SK-N-SH (cell line): ENCODE results near the gene ADCY6.

Experiments
- EP300 ChIP-seq, 2 experiments: IDR thresholded peaks; 2 replicates each; pipeline versions ENCODE4 v1.4.0 to v1.6.1; 2012; ENCODE audit warnings: borderline replicate concordance in 1 of 2, low read depth in 1 of 2, low read length in 1 of 2
- EZH2phosphoT487 ChIP-seq: fragments of 200-600 bp; sonication (generic); IDR thresholded peaks from 2 replicates; pipeline ENCODE4 v1.6.1; 2017; ENCODE audit warnings: low read depth, mixed run types, mild to moderate bottlenecking, antibody characterized with exemption, moderate library complexity, borderline replicate concordance
- GABPA ChIP-seq: IDR thresholded peaks from 2 replicates; pipeline ENCODE4 v1.4.0; 2012; ENCODE audit warnings: low read depth, mild to moderate bottlenecking
- JUND ChIP-seq: IDR thresholded peaks from 2 replicates; pipeline ENCODE4 v1.4.0; 2012
- NFIC ChIP-seq: IDR thresholded peaks from 2 replicates; pipeline ENCODE4 v1.4.0; 2012; ENCODE audit warnings: borderline replicate concordance
- POLR2AphosphoS5 ChIP-seq: IDR thresholded peaks from 2 replicates; pipeline ENCODE4 v1.6.1; 2012; ENCODE audit warnings: low read depth, low read length
- RXRA ChIP-seq: IDR thresholded peaks from 2 replicates; pipeline ENCODE4 v1.4.0; 2012; ENCODE audit warnings: low read depth, mild to moderate bottlenecking, borderline replicate concordance
- SIN3A ChIP-seq: IDR thresholded peaks from 2 replicates; pipeline ENCODE4 v1.6.1; 2012; ENCODE audit warnings: low read depth, mild to moderate bottlenecking, low read length, moderate library complexity, borderline replicate concordance
- TEAD4 ChIP-seq: IDR thresholded peaks from 2 replicates; pipeline ENCODE4 v1.4.0; 2012; ENCODE audit warnings: mild to moderate bottlenecking, borderline replicate concordance; ENCODE audit not compliant: insufficient read depth
- TF ChIP-seq, protein P1 (sequence below): IDR thresholded peaks from 2 replicates; pipeline ENCODE4 v1.4.0; 2012; ENCODE audit warnings: low read depth
- TF ChIP-seq, protein P2 (sequence below): IDR thresholded peaks from 2 replicates; pipeline ENCODE4 v1.6.1; 2012; ENCODE audit warnings: mild to moderate bottlenecking, low read depth, low read length, moderate library complexity
- TF ChIP-seq, protein P3 (sequence below): fragments of 150-350 bp; IDR thresholded peaks from 2 replicates; pipeline ENCODE4 v1.6.1; 2017; ENCODE audit warnings: antibody characterized with exemption, low read length, low read depth, borderline replicate concordance
- TF ChIP-seq, protein P4 (sequence below): fragments of 200-600 bp; sonication (generic); IDR thresholded peaks from 2 replicates; pipeline ENCODE4 v1.6.1; 2017; ENCODE audit warnings: antibody characterized with exemption, mild to moderate bottlenecking, moderate library complexity

DNA sequence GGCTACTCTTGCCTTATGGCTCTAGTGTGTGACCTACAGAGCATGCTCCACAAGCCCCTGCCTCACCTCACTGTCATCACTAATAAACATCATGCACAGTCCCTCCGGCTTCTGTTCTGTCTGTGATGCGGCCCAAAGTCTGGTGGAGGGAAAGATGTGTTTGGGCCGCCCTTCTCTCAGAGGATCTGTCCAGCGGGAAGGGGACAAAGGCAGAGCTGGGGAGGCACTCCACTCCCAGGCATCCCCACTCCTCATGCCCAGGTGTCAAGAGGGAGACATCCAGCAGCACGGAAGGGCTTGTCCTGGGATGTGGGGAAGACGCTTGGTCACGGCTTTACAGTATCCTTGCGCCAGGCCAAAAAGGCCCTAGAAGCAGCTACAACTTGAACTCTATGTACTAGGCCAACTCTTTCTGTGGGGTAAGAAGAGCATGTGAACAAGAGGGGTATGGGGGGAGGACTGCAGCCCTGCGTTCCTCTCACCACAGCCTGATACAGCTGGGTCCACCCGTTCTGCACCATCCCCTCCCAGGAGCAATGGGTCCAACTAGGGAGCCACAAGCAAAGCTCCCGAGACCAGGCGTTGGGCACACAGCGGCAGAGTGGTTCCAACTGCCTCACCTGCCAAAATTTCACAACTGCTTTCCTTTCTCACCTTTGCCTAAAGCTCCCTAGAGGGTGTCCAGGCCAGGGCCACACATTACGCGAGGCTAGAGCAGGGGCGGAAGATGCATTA is 40.1 kb upstream of the ADCY6 start:
- no peak for TF ChIP-seq TEAD4
- TF ChIP-seq, protein P1, sequence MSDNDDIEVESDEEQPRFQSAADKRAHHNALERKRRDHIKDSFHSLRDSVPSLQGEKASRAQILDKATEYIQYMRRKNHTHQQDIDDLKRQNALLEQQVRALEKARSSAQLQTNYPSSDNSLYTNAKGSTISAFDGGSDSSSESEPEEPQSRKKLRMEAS = no peak
- TF ChIP-seq, protein P2, sequence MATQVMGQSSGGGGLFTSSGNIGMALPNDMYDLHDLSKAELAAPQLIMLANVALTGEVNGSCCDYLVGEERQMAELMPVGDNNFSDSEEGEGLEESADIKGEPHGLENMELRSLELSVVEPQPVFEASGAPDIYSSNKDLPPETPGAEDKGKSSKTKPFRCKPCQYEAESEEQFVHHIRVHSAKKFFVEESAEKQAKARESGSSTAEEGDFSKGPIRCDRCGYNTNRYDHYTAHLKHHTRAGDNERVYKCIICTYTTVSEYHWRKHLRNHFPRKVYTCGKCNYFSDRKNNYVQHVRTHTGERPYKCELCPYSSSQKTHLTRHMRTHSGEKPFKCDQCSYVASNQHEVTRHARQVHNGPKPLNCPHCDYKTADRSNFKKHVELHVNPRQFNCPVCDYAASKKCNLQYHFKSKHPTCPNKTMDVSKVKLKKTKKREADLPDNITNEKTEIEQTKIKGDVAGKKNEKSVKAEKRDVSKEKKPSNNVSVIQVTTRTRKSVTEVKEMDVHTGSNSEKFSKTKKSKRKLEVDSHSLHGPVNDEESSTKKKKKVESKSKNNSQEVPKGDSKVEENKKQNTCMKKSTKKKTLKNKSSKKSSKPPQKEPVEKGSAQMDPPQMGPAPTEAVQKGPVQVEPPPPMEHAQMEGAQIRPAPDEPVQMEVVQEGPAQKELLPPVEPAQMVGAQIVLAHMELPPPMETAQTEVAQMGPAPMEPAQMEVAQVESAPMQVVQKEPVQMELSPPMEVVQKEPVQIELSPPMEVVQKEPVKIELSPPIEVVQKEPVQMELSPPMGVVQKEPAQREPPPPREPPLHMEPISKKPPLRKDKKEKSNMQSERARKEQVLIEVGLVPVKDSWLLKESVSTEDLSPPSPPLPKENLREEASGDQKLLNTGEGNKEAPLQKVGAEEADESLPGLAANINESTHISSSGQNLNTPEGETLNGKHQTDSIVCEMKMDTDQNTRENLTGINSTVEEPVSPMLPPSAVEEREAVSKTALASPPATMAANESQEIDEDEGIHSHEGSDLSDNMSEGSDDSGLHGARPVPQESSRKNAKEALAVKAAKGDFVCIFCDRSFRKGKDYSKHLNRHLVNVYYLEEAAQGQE = no peak
- no peak for TF ChIP-seq NFIC
- no peak for TF ChIP-seq JUND
- TF ChIP-seq, protein P3, sequence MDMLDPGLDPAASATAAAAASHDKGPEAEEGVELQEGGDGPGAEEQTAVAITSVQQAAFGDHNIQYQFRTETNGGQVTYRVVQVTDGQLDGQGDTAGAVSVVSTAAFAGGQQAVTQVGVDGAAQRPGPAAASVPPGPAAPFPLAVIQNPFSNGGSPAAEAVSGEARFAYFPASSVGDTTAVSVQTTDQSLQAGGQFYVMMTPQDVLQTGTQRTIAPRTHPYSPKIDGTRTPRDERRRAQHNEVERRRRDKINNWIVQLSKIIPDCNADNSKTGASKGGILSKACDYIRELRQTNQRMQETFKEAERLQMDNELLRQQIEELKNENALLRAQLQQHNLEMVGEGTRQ = no peak
- TF ChIP-seq EP300 (IDR thresholded peaks at IDR 0.05; ENCODE audit: borderline replicate concordance in 1 of 2, low read depth in 1 of 2, low read length in 1 of 2) = no peak
- no peak for TF ChIP-seq GABPA
- TF ChIP-seq, protein P4, sequence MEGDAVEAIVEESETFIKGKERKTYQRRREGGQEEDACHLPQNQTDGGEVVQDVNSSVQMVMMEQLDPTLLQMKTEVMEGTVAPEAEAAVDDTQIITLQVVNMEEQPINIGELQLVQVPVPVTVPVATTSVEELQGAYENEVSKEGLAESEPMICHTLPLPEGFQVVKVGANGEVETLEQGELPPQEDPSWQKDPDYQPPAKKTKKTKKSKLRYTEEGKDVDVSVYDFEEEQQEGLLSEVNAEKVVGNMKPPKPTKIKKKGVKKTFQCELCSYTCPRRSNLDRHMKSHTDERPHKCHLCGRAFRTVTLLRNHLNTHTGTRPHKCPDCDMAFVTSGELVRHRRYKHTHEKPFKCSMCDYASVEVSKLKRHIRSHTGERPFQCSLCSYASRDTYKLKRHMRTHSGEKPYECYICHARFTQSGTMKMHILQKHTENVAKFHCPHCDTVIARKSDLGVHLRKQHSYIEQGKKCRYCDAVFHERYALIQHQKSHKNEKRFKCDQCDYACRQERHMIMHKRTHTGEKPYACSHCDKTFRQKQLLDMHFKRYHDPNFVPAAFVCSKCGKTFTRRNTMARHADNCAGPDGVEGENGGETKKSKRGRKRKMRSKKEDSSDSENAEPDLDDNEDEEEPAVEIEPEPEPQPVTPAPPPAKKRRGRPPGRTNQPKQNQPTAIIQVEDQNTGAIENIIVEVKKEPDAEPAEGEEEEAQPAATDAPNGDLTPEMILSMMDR = no peak
- no peak for TF ChIP-seq EZH2phosphoT487
- no peak for TF ChIP-seq RXRA
- no peak for TF ChIP-seq SIN3A
- TF ChIP-seq POLR2AphosphoS5 = no peak
